ENCODE data around the gene TCP11L2.

TCP11L2 gene

DNA sequence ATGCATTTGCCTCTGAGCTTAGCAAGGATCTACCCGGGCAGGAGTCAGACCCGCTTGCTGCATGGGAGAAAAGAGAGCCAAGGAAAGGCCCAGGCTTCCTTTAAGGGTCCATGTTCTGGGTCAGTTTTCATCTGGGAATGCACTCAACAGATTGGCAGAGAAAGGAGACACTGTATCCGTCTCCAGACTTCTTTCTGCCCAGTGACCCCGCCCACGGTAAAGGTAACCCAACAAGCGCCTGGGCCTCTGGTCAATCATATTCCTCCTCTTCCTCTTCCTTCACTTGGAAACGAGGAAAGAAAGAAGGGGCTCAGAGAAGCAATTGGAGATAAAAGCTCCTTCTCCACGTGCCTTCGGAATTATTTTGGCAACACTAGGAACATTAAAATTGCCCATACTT, 27.1 kb upstream of the TCP11L2 start:
- Histone ChIP-seq H2AFZ (ENCODE audit: low read depth, low read length) (no peak overlapping the region), H4K20me1 (ENCODE audit: insufficient read depth, low read length) (no peaks in the 10 kb centered on the region), H3K79me2 (ENCODE audit: insufficient read depth, low read length) (no peaks in the 10 kb centered on the region), H3K36me3 (ENCODE audit: insufficient read depth, low read length) (no peaks in the 10 kb centered on the region), H3K9me3 (ENCODE audit: insufficient read depth, low read length, severe bottlenecking) (no peaks in the 10 kb centered on the region), H3K9ac (ENCODE audit: low read depth, low read length) (no peak overlapping the region), H3K4me2 (ENCODE audit: insufficient read depth, low read length) (no peak overlapping the region), H3K27ac (ENCODE audit: low read length) (no peak overlapping the region), H3K4me1 (ENCODE audit: insufficient read depth, low read length) (no peaks in the 10 kb centered on the region), H3K27me3 (ENCODE audit: insufficient read depth, low read length, poor library complexity) (peaks cover 4% of the 10 kb centered on the region), H3K4me3 (ENCODE audit: low read depth in 1 of 2, low read length in 2 of 2) (no peak overlapping the region)
- DNase-seq (no peak), ATAC-seq (ENCODE audit: insufficient read depth, low read depth) (no peak)
- TF ChIP-seq, protein P1, sequence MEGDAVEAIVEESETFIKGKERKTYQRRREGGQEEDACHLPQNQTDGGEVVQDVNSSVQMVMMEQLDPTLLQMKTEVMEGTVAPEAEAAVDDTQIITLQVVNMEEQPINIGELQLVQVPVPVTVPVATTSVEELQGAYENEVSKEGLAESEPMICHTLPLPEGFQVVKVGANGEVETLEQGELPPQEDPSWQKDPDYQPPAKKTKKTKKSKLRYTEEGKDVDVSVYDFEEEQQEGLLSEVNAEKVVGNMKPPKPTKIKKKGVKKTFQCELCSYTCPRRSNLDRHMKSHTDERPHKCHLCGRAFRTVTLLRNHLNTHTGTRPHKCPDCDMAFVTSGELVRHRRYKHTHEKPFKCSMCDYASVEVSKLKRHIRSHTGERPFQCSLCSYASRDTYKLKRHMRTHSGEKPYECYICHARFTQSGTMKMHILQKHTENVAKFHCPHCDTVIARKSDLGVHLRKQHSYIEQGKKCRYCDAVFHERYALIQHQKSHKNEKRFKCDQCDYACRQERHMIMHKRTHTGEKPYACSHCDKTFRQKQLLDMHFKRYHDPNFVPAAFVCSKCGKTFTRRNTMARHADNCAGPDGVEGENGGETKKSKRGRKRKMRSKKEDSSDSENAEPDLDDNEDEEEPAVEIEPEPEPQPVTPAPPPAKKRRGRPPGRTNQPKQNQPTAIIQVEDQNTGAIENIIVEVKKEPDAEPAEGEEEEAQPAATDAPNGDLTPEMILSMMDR (IDR thresholded peaks at IDR 0.05; ENCODE audit: borderline replicate concordance, extremely low read depth, low read length, poor library complexity, severe bottlenecking), result no peak
- no peak for TF ChIP-seq EZH2 (IDR thresholded peaks at IDR 0.05; ENCODE audit: borderline replicate concordance, low read depth, low read length, severe bottlenecking)

DNA sequence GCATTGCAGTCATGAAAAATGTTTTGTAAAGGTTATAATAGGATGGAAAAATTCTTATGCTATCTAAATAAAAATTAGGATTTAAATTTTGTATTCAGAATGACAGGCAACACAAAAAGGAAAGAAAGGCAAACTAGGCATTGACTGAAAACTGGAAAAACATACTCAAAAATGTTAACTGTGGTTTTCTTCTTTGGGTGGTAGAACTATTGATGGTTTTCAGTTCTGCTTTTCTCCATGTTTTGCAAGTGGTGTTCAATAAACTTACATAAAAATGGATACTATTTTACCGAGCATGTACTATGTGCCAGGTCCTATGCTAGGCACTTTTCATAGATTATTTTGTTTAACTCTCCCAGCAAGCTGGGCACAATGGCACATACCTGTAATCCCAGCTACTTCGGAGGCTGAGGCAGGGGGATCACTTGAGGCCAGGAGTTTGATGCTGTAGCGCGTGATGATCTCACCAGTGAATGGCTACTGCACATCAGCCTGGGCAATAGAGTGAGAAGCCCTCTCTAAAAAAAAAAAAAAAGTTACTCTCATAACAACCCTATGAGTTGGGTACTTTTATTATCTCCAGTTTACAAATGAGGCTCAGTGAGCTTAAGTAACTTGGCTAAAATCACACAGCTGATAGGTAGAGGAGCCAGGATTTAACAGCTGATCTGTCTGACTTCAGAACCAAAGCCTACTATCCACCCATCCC, 26.3 kb upstream of the TCP11L2 start:
- ATAC-seq (ENCODE audit: insufficient read depth, low read depth), result no peak
- Histone ChIP-seq H4K20me1 (ENCODE audit: insufficient read depth, low read length) (no peaks in the 10 kb centered on the region), H3K9me3 (ENCODE audit: insufficient read depth, low read length, severe bottlenecking) (no peaks in the 10 kb centered on the region), H3K4me1 (ENCODE audit: insufficient read depth, low read length) (no peaks in the 10 kb centered on the region), H2AFZ (ENCODE audit: low read depth, low read length) (no peak overlapping the region), H3K79me2 (ENCODE audit: insufficient read depth, low read length) (no peaks in the 10 kb centered on the region), H3K4me3 (ENCODE audit: low read depth in 1 of 2, low read length in 2 of 2) (no peak overlapping the region), H3K4me2 (ENCODE audit: insufficient read depth, low read length) (no peak overlapping the region), H3K27ac (ENCODE audit: low read length) (no peak overlapping the region), H3K27me3 (ENCODE audit: insufficient read depth, low read length, poor library complexity) (peaks cover 4% of the 10 kb centered on the region), H3K36me3 (ENCODE audit: insufficient read depth, low read length) (no peaks in the 10 kb centered on the region), H3K9ac (ENCODE audit: low read depth, low read length) (no peak overlapping the region)
- no peak for DNase-seq
- TF ChIP-seq, protein P1 (IDR thresholded peaks at IDR 0.05; ENCODE audit: borderline replicate concordance, extremely low read depth, low read length, poor library complexity, severe bottlenecking), result no peak
- no peak for TF ChIP-seq EZH2 (IDR thresholded peaks at IDR 0.05; ENCODE audit: borderline replicate concordance, low read depth, low read length, severe bottlenecking)

DNA sequence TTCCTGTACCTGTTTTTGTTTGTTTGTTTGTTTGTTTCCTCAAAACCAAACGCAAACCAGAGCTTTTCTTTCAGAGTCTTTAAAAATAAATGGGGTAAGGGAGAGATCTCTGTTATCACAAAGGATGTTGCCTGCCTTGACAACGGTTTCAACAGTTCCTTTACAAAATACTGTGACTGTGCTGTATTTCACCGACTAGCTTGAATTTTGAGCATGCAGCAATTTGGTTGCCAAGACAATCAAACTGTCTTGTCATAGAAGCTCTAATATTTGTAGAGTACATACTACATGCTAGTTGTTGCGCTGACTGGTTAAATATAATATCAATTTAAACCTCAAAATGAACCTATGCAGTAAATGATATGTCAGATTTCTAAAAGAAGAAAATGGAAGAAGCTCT, 22.4 kb upstream of the TCP11L2 start:
- H2AFZ ChIP-seq (ENCODE audit: low read depth, low read length), result no peak overlapping the region
- no peak for TF ChIP-seq EZH2 (IDR thresholded peaks at IDR 0.05; ENCODE audit: borderline replicate concordance, low read depth, low read length, severe bottlenecking)
- TF ChIP-seq, protein P1 (IDR thresholded peaks at IDR 0.05; ENCODE audit: borderline replicate concordance, extremely low read depth, low read length, poor library complexity, severe bottlenecking), result no peak
- H4K20me1 ChIP-seq (ENCODE audit: insufficient read depth, low read length), result no peaks in the 10 kb centered on the region
- H3K27me3 ChIP-seq (ENCODE audit: insufficient read depth, low read length, poor library complexity), result peaks cover 11% of the 10 kb centered on the region
- ATAC-seq (ENCODE audit: insufficient read depth, low read depth), result no peak
- H3K4me1 ChIP-seq (ENCODE audit: insufficient read depth, low read length), result no peaks in the 10 kb centered on the region
- no peaks in the 10 kb centered on the region for H3K36me3 ChIP-seq (ENCODE audit: insufficient read depth, low read length)
- no peaks in the 10 kb centered on the region for H3K79me2 ChIP-seq (ENCODE audit: insufficient read depth, low read length)
- DNase-seq, result no peak
- no peak overlapping the region for H3K4me2 ChIP-seq (ENCODE audit: insufficient read depth, low read length)
- no peak overlapping the region for H3K4me3 ChIP-seq (ENCODE audit: low read depth in 1 of 2, low read length in 2 of 2)
- H3K27ac ChIP-seq (ENCODE audit: low read length), result no peak overlapping the region
- no peak overlapping the region for H3K9ac ChIP-seq (ENCODE audit: low read depth, low read length)
- H3K9me3 ChIP-seq (ENCODE audit: insufficient read depth, low read length, severe bottlenecking), result peaks cover 6% of the 10 kb centered on the region
